ENCODE data around the gene LITAFD.

GRCh38 chr16:8892101-8892575 lies 10.0 kb downstream of the LITAFD start:
- TF ChIP-seq CTCF (IDR thresholded peaks at IDR 0.05) (no peak), POLR2A (IDR thresholded peaks at IDR 0.05) (no peak)
